NCI-H1417 treated with DMSO at 0.1 percent for 48 hours (cell line): ENCODE data around the gene CIB4.

Experiments
- DNase-seq: peaks from one replicate; lab custom pipeline; 2025; lab: John Stamatoyannopoulos, UW

The CIB4 gene

DNA sequence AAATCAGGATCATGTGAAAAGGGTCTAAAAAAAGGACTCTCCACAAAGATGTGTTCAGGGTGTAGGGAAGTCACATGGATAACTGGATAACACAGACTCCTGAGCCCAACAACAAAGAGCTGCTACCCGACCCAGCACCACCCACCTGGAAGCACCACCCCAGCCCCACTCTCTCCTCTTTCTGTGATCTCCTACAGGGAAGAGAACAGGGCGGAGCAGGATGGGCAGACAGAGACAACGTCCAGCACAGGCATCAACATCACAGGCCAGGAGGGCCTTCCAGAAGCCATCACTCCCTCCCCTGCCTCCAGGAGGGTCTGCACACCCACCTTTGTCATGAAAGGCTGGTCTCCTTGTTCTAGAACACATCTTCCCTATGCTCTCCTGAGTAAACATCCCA is 1.3 kb upstream of the CIB4 start:
- no peak for DNase-seq

DNA sequence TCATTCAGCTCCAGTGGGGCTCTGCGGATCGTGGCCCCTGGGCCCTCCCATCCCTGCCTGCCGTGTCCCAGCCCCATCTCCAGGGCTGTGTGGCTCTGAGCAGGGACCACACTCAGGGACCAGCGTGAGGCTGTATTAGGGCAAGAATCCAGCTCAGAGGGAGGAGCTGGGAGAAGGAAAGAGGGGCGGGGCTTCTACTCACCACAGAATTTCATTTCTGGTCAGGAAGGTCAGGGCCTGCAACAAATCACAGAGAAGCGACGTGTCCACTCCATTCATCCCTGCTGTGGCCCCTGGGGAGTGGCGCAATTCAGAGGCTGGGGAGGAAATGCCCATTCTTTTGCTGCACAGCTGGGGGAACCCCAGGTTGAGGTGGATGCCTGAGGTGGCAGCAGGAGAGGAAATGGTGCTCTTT is 828 bp downstream of the CIB4 start:
- DNase-seq: no peak

DNA sequence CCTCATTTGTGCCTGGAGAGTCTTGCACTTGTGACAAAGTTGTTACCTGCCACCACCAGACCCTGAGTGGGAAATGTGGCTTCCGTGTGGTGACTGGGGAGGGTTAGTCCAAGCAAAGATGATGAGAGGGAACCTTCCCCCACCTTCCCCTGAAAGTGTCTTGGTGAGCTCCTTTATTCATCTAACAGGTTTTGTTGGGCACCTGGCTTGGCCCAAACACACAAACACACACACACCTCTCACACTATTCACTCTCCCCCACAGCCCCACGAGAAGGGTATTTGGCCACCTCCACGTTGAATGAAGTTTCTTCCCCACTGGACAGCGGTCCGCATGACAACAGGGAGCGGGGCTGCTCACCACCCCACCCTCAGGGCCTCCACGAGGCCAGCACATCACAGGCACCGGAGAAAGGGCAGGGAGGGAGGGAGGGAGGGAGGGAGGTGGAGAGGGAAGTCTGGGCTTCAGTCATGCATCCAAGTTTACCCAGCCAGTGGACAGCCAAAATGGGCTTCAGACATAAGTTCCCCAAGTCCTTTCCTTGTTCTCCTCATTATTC is 1.4 kb downstream of the CIB4 start:
- no peak for DNase-seq

DNA sequence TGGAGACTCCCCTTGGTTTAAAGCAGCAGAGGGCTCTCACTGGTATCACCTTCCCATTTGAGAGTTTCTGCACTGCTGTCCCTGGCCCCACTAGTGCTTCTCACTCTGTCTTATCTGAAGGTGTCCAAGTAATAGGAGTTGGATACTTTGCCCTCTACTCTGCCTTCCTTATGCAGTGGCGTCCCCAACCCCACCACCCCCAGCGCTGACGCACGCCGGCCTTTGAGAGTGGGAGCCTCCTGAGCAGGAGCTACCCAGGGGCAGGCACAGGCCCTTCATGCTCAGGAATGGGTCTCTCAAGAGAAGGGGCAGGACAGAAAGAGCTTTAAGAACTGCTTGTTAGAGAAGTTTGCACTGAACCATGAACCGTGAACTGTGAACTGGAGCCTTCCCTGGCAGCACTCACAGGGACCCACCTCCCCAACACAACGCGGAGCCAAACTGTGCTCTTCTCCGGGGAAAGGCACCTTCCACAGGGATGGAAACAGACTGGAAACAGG is 3.3 kb downstream of the CIB4 start:
- DNase-seq: no peak

DNA sequence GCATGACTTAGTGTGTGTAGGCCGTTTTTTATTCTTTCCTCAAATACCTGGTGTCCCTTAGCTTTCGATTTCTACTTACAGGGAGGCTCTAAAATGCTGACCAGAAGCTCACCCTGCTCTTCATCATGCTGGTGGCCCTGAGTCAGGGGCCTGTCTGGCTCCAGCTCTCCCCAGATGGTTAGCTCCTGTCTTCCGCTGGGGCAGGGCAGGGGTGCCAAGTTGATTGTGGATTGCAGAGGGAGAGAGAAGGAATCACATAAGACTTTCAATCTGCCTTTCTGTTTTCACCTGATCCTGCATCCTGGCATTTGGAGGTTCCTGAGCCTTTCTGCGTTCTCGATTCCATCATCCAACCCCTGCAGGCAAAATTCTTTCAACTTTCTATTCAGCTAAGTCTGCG is 4.2 kb downstream of the CIB4 start:
- DNase-seq: no peak

DNA sequence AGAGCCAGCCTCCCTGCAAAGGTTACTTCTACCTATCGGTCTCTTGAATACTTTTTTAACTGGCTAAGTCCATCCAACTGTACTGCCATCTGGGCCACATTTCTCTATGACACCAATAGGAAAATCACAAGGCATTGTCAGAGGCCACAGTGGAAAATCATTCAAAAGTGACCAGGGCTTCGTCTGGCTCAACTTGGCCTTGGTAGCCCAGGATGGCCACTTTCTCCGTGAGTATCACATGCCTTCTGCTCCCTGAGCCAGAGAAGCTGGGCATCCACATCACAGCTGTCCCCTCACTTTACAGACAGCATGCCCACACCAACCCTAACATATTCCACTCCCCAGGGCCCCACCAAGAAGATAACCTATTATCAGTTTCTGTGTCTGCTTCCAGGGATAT is 5.8 kb downstream of the CIB4 start:
- DNase-seq: no peak

DNA sequence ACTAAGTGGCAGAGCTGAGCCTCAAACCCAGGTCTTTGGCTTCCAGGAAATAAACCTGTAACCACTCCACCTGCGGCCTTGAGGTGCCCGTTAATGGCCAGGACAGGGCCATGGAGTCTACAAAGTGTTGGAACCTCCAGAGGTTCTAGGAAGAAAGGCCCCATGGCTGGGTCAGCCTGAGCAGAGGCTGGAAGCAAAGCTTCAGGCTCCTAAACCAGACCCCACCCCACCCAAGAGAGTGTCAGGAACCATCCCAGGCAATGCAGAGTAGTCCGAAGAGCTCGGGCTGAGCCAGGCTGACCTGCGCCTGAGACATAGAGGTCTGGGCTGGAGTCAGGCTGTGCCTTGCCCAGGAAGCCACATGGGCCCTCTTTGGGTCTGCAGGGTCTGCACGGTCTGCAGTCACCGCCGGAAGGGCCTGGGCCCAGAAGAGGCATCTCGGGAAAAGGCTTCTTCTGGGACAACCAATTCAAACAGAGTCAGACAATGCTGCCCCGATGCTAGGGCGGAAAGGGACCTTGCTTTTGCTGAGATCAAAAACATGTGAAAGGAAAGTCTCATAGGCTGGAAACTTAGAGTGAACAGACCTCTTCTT is 6.4 kb downstream of the CIB4 start:
- DNase-seq: no peak

DNA sequence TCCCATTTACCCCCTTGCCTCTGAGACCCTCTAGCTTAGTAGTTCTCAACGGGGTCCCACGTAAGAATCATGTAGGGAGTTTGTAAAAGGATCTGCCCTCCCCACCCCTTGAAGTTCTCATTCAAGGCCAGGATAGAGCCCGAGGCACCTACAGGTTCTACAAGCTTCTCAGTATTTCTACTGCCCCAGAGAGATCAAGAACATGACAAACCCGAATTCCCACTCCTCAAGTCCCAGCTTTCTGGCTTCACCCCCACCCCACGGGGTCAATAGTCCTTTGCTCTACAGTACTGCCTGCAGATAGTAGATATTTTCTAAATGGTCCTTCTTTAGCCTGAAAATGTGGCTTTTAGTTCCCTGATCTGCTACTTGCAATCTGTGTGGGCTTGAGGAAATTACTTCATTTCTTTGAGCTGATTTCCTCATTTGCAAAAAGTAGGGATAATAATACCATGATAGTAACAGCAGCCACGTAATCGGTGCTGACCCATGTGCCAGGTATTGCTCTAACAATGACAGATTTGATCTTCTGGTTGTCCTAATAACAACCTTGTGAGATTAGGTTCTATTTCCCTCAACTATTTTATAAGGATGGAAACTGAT is 7.1 kb downstream of the CIB4 start:
- DNase-seq: no peak

DNA sequence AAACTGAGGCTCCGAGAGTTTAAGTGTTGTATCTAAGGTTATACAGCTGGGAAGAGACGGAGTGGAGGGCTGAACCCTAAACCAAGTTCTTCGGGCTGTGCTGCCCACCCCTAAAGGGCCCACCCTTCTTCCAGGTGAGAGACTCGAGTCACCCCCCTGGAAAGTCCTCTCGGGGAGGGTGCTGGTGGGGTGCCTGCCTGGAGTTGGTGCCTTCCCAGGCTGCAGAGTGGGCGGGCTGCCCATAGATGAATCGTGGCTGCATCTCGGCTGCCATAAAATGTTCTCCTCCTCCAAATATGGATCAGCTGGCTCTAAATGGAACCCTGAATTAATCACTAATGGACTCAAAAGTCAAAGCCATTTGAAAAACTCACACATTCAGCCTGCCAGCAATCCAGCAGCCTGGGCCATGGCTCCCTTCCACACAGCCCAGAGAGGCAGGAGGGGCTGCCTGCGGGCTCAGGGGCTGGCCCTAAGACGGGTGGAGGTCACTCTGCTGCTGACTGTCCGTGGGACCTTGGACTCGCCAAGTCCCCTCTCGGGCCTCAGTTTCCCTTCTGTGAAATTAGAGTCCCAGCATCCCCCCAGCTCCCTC is 7.7 kb downstream of the CIB4 start:
- no peak for DNase-seq

DNA sequence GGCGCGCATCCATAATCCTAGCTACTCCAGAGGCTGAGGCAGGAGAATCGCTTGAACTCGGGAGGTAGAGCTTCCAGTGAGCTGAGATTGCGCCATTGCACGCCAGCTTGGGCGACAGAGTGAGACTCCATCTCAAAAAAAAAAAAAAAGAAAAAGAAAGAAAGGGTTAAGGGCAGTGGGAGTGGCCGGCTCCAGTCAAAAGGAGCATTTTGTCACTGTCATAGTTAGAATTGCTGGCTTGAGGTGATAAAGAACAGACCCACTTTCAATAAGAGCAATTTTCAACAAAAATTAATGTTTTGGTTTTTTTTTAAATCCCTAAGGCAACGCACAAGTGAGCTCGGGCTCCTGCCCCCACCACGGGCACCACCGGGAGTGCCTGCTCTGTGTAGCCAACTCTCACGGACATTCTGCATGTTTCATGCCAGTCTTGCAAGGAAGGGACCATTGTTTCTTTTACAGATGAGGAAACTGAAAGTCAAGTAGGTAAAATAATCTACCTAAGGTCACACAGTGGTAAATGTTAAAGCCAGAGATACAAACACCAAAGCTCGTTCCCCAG is 8.5 kb downstream of the CIB4 start:
- DNase-seq: no peak

DNA sequence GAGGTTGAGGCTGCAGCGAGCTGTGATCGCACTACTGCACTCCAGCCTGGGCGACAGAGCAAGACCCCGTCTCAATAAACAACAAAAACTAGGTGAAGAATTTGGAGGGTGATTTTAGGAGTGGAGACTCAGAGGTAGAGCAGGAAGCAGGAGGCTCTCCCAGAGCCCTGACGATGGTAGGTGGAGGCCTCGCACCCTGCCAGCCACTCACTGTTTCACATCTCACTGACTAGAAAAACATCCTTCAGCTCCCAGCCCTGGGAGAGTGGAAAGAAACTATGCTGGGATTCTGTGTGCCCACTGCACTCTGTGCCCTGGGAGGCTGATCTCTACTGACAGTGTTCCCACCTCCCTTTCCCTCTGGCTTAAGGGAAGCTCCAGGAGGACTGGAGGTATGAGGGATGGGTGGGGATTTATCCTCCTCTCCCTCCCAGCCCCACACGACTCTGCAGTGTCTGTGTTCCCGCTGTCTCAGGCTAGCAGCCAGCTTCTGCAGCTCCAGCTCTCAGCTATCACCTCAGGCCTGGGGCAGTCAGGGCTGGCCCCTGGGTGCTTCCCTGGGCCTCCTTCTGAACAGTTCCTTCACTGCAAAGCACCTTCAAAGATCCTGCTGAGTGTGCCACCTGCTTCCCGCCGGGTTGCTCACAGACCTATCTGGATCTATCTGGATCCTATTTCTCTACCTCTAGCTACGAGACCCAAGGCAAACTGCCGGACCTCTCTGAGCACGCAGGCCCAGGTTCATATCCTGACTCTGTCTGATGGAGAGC is 9.6 kb downstream of the CIB4 start:
- DNase-seq: no peak

DNA sequence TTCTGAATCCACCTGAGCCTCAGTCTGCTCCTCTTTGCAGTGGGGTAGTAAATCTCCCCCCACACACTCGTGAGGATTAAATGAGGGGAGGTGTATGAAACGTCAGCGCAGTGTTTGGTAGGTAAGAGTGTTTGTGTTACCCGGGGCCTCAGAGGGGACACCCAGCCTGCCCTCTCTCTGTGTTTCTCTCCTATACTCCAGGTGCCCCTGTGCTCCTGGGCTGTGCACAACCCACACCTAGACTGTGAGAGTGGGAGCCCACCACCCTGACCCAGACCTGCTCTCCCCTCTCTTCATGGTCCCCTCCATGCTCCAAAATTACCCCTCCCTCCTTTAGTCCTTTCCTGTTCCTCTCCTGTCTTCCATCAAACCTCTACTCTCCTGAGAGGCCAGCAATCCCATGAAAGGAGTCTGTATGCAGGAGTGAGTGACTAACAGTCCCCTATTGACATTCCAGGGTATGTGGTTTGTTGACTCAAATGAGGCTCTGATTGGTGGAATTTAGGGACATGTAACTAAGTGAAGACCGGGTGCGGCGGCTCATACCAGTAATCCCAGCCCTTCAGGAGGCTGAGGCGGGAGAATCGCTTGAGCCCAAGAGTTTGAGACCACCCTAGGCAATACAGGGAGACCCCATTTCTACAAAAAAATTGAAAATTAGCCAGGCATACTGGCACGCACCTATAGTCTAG is 10.4 kb downstream of the CIB4 start:
- no peak for DNase-seq

DNA sequence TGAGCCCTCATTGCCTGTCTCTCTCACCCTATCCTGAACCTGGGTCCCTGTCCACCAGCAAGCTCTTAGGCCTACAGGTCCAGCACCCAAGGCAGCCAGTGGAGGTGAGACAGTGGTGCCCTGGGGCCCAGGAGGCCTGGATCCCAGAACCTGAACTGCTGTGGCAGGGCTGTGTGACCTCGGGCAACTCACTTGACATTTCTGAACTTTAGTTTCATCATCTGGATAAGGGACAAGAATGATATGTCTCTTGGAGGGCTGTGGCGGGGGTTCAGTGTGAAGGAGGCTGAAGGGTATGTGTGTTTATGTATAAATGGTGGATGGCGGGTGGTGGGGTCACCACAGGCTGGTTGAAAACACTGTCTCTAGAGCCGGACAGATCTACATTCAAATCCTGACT is 10.9 kb downstream of the CIB4 start:
- DNase-seq: no peak

DNA sequence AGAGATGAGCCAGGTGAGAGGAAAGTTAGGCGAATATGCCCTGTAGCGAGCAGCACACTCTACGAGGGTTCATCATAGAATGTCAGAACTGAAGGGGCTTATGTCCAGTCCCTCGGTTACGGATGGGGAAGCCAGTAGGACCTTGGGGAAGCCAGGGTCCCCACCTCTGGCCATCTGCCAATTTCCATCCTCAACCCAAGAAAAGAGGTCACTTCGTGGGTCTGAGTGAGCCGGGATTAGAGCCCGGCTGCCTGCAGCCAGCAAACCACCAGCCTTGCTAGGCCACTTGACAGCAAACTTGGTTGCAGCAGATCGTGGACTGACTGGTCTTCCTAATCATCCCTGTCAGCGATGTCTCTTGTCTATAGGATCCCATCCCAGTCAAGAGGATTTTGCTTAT is 11.4 kb downstream of the CIB4 start:
- no peak for DNase-seq

DNA sequence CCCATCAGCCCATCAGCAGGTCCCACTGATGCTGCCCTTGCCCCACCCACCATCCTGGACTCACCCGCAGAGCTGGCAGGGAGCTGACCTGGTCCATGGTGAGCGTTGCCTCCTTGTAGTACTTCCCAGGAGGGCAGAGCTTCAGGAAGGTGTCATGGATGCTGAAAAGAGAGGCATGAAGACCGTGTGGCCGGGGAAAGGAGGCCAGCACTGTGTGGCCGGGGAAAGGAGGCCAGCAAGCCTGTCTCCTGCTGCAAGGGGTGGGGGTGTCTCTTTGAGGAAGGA is 11.9 kb downstream of the CIB4 start:
- DNase-seq: no peak

DNA sequence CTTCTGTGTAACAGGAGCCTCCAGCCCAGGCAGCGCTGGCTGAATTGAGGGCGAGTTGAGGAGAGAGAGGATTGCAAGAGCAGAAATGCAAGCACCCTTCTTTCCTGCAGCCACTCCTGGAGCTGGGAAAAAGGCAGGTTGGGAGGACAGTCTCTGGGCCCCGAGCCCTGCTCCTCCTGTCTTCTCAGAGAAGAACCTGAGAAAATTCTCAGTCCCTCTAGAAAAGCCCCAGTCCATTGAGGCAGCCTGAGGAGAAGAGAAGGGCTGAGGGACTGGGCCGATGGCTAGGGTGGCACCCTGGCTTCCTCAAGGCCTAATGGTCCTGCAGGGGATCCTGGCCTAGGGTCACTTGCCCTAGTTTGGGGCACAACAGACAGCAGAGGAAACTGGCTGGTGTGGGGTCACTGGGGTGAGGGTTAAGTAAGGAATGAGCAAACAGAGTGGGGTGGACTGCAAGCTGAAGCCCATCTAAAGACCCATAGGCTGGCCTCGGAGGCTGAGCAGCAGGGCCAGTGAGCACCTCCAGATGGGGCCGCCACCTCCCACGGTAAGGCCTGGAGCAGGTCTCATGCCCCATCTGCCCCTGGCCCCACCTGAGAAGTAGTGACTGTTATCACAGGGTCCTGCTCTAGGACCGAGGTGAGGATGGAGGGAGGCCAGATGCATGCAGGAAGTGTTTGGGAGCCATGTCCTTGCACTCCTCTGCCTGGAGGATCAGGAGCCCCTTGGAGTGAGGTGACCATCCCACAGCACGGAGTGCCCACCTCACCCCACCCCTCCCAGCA is 12.4 kb downstream of the CIB4 start:
- no peak for DNase-seq

DNA sequence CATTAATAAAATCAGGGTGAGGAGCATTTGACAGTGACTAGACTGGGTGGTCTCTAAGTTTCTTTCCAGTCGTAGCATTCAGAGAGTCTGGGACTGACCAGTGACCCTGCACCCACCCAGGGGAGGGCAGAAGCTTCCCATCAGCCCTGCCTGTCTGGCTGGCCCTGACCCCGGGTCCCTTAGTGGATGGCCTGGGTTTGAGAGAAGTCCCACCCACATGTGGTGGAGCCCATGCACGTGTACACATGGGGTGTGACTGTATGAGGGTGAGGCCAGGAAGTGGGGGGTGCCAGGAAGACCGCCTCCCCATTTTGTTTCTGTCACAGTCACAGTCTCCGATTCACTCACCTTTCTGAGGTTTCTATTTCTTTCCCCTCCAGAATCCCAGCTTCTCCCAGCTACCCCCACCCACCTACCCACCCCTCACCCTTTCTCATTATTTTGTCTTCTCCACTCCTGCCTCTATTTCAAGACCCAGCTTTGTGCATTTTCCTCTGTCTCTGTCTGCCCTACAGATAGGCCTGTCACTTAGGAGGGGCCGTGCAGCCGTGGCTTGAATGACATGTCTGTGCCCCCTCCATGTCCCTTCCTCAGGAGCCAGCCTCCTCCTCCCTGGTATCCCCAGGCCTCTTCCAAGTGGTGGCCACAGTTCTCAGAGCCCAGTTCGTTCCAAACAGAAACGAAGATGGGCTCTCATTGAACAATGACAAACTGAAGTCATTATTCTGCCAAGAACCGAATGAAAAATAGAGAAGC is 13.6 kb downstream of the CIB4 start:
- no peak for DNase-seq

DNA sequence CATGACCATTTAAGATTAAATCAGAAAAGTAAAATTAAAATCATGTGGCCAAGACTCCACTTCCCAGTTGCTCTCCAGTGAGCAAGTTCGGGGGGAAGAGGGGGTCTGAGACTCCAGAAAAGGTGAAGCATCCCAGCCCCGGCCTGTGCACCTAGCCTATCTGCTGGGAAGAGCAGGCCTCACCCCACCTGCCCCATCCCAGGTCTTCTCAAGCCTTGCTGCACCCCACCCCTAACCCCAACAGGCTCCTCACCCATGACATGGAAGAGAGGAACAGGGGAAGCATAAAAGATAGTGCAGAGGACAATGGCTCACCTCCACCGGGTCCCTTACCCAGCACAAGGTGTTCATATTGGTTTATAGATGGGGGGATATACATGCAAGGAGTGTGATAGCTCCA is 14.6 kb downstream of the CIB4 start:
- no peak for DNase-seq

DNA sequence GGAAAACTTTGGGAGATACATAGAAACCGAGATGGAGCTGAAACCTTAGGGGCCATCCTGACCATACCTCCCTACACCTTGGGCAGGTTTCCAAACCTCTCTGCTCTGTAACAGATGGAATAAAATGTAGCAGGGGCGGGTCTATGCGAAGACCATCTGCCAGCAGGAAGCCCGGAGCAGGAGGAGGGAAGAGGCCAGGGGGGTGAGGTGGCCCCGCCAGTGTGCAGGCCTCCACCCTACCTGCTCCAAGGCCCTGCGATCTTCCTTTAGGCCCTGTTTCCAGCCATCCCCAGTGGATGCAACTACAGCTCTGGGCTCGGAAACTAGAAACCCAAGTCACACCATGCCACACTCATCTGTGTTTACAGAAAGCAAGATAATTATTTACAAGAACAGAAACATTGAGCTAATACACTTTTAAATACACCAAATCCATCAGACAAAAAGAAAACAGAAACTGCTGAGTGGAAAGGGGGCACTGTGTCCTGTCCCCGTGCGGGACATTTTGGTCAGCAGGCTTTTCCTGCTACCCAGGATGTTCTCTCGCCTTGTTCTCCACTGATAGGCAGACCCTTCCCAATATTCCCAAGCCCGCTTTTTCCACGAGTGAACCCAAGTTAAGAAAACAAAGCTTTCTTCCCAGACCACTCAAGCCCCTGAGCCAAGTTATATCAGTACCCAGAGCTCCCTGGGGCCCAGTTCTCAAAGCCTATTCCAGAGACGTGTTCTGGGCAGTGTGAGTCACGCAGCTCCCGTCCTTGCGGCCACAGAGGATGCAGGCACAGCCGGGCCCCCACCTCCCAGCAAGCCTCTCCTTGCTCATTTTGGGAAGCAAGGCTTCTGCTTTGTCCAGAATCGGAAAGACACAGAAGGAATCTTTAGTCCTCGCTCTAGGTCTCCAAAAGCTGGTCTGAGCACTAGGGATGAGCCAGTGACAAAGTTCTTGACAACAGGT is 17.3 kb downstream of the CIB4 start:
- no peak for DNase-seq
